Stimulated activated CD8-positive, alpha-beta memory T cell treated with anti-CD3 and anti-CD28 coated beads, Interleukin-4, amount 100 ng/mL, for 48 hours (primary cell): ENCODE results near the gene OR6B2.

ENCODE experiments used
- DNase-seq: peaks from one replicate; pipeline ENCODE4 v3.0.0-alpha.2; 2020

Gene OR6B2

DNA sequence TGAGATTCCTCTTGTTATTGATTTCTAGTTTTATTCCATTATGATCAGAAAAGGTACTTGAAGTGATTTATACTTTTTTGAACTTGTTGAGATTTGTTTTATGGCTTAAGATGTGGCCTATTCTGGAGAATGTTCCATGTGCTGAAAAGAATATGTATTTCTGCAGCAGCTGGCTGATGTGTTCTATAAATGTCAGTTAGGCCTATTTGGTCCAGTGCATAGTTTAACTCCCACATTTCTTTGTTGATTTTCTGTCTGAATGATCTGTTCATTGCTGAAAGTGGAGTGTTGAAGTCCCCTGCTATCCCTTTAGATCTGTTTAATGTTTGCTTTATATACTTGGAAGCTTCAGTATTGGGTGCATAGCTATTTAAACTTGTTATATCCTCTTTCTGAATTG is 7.1 kb upstream of the OR6B2 start:
- no peak for DNase-seq

DNA sequence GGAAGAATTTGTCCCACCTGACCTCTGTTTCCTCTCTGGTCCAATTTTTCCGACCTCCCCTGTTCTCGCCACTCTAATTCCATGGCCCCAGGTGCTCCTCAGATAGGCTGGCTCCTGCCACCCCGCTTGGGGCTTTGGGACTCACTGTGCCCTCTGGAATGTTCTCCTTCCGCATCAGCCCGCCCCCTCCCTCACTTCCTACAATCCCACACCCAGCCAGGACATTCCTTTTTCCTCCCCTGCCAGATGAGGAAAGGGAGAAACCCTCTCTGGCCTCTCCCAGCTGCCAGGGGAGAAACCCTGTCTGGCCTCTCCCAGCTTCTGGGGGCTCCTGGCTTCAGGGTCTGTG is 3.1 kb upstream of the OR6B2 start:
- no peak for DNase-seq

DNA sequence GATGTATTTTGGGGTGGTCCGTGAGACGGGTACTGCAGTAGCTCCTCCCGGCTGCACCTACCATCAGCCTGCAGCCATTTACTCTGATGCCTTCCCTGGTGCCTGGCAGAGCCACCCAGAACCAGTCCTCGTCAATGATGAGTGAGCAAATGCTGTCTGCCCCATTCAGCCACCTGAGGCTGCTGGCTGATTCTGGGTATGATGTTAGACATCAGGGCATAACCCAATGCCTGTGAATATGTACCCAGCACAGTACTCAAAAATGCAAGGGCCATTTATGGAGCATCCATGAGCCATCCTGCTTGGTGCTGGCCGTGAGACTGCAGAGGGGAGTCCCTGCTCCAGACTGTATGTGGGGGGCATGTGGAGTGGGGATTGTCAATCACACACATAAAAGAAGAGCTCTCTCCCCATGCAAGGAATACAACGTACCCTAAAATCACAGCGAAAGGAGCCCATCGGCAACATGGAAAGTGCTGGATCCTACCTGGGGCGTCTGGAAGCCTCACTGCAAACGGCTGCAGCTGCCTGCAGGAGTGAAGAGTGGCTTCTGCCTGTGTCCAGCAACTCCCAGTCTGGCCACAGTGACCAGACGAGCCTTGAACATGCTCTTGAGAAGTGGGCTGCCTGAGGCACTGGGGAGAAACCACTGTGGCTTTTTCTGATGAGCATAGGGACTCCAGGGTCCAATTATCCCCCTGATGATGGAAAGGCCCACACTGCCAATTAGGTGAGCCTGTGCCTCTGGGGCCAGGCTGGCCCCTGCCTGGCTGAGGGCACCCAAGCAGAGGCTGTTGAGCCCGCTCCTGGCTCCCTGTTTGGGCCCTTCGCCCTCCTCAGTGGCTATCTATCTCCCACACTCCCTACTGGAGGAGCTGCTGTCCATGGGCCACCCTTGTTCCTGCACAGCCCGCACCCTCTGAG is 2.4 kb upstream of the OR6B2 start:
- DNase-seq, result no peak

DNA sequence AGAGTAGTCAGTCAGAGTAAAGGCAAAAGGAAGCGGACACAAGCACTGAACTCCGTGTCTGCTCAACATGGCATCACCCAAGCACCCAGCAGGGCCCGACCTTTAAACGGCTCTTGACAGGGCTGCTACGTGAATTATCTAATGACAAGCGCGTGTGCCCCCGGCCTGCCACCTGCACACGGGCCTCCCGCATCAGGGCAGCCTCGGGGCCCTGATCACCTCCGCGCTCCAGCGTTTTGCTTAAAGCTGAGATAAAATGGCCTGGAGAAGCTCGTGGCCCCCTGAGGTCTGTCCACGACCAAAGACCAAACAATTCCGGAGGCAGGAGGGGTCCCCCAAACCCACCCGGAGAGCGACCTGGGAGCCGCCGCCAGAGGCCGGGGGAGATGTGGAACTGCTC is 5.5 kb downstream of the OR6B2 start:
- DNase-seq, result peak; percentile 36

DNA sequence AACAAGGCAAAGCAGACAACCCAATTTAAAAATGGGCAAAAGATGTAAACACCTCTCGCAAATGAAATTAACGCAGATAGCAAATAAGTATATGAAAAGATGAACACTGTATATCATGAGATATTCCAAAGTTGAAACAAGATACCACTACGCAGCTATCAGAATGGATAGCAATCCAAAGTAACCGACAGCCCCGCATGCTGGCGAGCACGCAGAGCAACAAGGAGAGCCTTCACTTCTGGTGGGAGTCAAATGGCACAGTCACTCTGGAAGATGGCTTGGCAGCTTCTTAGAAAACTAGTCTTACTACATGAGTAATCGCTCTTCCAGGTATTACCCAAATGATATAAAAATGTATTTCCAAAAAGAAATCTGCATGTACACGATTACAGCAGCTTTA is 6.4 kb downstream of the OR6B2 start:
- no peak for DNase-seq

DNA sequence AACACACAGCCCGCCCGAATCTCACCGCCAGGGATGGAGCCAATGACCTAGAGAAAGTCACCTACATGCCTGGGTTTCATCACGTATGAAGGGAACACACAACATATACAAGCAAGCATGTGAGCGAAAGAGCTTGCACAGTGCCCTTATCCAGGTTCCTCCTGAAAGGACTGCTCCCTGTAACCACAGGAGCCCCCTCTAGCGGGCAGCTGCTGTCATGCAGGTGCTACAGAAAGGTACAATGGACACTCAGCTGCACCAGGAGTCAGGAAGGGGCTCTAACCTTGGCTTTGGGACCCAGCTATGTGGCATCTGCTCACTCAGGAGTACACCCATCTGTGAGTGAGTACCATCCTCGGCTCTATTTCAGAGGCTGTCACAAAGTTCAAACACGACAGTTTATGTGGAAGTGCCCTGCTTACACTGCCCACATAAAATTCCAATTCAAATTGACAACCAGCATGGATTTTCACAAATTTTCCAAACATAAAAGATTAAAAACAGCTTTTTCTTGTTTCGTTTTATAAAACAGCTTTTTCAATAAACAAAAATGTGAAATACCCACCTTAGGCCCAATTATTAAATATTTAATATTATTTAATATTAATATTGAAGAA is 8.6 kb downstream of the OR6B2 start:
- DNase-seq, result peak; percentile 79

DNA sequence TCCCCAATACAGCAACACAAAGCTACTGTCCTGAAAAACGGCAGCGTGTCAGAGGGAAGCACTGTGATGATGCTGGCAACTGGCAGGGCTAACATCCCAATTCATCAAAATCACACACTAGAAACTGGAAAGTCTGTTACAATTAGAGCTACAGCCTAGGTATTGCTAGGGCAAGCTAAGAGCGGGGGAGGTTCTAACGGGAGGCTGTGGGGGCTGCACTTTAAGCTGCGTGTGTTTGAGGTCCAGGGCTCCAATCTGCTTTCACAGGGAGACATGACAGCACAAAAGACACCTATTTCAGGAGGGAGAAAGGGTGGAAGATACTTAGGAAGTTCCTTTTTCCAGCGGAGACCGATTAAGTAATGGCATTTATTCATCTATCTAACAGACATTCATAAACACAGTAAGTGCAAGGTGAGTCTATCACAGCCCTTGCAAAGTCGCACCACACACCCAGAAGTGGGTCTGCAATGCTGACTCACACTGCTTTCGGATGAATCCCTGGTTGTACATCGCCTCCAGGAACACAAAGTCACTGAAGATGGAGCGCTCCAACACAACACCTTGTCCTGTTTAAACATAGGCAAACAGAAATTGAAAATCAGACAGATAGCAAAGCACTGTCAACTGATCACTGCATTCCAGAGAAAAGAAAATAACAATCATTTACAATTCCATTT is 12.0 kb downstream of the OR6B2 start:
- DNase-seq, result no peak

DNA sequence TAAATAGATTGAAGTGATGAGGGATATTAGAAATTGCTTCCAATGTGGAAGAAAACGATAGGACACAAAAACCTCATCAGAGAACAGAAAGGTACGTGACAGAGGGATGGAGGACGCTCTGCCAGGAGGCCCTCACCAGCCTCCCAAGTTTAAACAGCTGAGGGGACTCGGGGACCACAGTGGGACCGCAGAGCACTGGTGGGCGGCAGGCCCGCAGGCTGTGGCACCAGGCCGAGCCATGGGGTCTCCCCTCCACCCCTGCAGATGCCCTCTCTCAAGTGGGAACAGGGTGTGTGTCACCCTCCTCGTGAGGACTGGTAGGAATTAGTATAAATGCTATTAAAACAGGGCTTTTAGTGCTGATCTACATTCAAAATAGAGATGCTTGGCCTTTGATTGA is 15.9 kb downstream of the OR6B2 start:
- no peak for DNase-seq

DNA sequence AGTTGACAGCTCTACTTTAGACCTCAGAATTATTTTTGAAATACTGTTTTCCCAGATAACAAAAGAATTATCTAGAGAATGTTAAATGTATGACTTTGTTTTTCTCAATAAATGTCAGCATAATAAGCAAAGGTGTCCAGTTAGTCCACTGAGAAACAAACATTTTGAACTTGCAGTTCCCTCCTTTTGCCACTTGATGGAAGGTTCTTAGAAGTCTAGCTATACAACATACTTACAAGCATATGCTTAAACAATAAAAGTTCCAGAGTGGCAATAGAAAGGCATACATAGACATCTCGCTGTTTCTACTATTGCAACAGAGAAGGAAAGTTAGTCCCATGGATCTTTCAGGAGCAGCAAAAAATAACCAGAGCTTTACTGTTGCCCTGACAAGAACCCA is 16.9 kb downstream of the OR6B2 start:
- DNase-seq, result no peak

DNA sequence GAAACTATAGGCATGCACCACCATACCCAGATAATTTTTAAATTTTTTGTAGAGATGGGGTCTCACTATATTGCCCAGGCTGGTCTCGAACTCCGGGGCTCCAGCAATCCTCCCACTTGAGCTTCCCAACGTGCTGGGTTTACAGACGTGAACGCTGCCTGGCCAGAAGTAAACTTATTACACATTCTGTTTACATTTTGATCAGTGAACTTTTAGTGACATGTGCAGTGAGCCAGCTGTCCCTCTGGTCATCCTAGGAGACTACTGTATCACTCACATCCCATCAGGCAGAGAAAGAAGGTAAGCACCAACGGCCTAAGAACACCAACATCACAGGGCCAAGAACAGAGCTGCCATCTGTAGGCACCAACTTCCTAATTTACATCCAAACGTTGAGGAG is 27.2 kb downstream of the OR6B2 start:
- no peak for DNase-seq

DNA sequence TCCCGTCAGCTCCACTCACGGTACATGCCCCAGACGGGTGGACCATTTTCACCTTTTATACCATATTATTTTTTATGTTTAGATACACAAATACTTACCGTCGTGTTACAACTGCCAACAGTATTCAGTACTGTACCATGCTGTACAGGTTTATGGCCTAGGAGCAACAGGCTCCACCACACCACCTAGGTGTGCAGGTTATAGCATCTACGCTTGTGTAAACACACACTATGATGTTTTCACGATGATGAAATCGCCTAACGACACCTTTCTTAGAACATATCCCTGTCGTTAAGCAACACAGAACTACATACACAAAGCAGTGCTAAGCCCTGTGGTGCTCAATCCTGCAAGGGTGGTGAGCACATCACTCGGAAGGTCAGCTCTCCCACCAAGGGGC is 29.6 kb downstream of the OR6B2 start:
- DNase-seq, result no peak

DNA sequence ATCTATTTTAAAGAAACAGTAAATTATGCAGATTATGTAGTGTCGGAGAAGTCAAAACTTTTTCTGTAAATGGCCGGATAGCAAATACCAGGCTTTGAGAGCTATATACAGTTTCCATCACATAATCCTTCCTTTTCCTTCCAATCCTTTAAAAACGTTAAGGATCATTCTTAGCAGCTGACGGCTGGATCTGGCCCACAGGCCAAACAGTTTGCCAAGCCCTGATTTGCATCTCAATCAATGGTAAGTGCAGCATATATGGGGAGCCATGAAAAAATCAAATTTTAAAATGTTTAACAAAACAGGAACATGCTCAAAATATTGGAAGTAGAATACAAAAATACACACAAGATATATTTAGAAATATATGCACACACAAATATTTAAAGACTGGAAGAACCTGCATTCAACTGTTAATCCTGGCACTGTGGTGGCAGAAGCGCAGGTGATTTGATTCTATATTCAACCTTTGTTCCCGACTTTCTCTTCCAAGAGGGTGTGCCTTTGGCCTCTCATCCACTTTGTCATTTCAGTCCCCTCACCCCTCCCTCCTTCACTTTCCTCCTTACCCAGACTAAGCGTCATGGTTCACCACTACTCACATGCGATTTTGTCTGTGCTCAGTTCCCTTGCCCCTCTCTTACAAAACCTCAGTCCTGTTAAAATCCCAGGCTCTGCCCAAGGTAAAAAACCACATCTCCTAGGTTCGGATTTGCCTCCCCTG is 32.4 kb downstream of the OR6B2 start:
- no peak for DNase-seq

DNA sequence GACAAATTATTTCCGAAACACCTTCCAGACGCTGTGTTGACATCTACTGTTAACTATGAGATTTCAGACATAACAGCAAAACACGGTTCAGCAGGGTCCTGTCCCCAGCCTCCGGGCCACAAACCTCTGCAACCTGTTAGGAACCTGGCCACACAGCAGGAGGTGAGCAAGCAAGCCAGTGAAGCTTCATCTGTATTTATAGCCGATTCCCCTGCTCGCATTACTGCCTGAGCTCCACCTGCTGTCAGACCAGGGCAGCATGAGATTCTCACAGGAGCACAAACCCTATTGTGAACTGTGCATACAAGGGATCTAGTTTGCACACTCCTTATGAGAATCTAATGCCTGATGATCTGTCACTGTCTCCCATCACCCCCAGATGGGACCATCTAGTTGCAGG is 36.1 kb downstream of the OR6B2 start:
- no peak for DNase-seq

DNA sequence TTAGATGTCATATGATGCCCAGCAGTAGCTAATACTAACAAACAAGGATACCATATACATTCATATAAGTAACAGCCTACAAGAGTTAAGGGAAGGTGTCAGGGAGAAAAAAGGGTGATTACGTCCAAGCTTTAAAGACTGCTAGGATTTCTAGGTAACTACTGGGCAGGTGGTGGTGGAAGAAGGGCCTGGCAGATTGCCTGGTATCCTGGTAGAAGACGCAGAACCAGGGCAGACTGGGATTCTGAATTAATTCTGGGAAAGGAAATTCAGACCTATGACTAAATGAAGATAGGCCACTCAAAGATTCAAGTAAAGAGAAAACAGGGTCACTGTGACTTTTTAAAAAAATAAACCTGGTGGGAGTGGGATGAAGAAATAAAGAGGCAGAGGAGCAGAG is 36.9 kb downstream of the OR6B2 start:
- no peak for DNase-seq

DNA sequence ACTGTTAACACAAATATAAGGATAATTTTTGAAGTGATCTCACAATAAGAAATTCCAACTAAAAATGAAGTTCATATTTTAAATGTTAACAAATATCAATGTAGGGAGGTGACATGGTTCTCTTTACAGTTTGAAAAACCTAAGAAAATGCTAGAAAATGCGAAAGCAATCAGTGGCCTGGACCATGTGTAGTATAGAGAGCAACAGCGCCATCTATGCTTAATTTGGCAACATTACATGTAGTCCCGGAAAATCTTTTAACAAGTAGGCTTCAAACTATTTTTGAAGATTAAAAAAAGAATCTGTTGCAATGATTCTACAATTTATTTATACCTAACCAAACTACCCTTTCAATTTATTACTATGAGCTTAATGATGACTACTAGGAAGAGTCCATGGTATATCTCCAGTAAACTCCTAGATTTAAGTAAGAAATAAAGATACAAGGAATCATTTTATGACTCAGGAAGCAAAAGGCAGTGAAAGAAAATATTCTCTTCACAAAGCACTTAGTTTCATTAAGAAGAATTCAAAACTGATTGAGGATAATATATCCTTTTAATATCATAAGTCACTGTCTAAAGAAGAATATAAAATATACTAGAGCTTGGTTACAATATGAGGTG is 38.4 kb downstream of the OR6B2 start:
- no peak for DNase-seq

DNA sequence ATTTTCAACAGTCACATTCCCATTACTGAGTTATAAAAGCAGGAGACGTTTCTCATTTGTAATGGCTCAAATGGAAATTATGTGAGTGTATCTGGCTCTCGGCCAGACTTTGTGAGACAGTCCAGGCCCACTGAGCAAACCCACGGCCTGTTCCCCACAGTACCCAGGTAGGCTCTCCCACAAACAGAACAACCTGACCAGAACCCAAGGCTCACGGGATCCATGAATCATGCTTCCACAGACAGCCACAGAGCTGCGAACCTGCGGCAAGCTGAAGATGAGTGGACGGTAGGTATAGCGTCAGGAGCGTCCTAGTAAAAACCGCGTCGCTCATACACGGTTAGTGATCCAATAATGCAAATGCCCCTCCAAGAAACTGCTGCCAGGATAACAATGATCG is 39.3 kb downstream of the OR6B2 start:
- no peak for DNase-seq

DNA sequence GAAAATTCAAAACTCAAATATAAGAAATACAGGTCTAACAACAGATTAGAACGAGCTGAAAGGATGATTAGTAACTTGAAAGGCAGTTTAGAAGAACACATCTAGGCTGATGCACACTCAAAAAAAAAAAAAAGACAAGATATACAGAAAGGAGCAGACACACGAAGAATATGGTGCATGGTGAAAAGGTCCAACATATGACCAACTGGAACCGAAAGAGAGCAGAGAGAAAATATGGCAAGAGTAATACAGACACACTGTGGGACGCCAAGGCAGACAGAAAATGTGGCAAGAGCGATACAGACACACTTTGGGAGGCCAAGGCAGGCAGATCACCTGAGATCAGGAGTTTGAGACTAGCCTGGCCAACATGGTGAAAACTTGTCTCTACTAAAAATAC is 44.9 kb downstream of the OR6B2 start:
- no peak for DNase-seq

DNA sequence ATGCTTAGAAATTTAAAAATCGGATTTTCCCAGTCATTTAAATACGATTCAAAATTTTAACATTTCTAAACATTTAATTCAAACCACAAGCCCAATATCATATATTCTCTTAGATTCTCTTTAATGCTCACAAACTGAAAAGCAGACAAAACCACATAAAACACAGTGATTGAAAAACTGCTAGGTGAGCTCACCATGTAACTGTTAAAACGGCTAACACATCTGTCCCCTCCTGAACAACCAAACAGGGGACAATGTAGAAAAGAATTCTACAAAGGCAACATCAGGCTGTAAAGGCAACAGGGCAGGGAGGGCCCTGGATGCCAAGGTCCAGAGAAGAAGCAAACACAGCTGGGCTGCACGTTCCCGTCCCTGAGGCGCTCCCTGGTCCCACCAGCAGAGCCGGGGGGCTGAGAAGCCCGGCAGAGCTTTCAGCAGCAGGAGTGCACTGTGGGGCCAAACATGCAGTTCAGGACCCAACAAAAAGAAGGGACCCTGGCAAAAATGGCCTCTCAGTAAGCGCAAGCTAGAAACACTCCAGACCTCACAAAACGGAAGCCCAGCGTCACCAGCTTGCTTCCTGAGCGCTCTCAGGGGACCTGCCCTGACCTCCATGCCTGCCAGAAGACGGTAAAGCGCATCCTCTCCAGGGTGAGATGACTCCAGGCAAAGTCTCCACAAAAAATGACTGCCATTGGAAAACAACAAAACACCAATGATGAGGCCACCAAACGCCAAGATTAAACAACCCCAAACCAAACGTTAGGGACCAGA is 45.6 kb downstream of the OR6B2 start:
- no peak for DNase-seq

DNA sequence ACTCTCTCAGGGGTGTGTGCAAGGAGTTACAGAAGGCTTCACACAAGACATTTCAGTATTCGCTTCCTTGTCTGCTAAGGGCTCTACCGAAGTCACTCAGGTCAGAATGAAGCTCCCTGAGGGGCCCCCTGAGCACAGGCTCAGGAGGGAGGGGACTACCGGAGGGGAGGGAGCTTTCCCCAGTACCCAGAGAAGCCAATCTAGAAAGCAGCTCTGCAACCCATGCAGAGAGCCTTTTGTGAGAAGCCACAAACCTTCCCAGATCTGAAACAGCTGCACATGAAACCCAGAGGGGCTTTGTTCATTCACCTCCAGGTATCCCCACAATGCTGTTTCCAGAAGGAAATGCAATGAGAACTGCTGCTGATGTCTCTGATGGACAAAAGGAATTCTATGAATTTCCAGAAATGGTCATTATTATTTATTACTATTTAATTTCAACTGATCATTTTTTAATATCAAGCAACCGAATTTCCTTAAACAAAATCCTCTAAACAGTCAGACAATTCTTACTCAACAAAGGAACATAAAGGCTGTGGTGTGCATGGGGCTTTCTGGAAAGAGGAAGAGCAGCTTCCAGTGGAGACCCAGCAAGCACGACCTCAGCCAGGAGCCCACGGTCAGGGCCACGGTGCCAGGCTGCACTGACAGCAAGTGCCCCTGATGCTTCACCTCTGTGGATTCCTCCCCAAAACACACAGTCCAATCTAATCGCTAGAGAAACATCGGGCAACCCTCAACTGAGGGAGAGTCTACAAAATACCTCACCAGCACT is 47.0 kb downstream of the OR6B2 start:
- no peak for DNase-seq
